DMS 273 (cell line): ENCODE data around the gene ZNF223.
A peak's percentile ranks its signal among the peaks of the same experiment; 100 is the strongest.

Source experiments
- DNase-seq: peaks from one replicate; lab custom pipeline; 2025; ENCODE audit not compliant: unreplicated experiment; lab: John Stamatoyannopoulos, UW

The ZNF223 gene

DNA sequence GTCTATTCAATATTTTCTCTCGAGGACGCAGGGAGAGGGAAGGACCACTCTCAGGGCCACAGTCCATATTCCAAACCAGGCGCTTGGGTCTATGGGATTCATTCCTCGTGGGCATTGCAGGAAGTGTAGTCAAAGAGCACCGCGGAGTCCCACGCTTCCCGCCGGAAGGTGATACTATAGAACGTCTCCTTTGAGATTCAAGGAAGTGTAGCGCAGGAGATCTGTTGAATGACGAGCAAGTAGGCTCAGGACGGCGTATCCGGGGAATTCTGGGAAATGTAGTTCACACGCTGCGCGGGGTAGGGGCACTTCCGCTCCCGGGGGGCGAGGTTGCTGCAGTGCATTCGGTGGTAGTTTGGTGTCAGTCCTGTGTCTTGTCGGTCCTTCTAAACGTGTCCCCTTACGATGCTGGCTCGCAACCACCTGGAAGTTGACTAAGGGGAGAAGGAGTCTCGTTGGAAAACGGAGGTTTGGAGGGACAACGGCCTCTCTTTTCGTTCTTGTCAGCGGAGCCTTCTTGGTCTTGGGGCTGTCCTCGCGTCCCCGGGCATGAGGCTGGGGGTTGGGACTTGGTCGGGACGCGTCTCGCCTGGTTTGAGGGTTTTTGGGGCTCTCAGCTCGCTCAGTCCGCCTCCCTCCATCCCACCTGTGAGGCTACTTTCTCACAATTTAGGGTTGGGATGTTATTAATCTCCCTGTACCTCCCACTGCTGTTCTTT is 20.1 kb downstream of the ZNF223 start, which contains the start of gene ZNF284:
Gene ZNF284 (plus strand): TSS at position 336 of the 719 bp plus-strand sequence. CDS start 4,231 bp downstream, outside the sequence.
- peak; percentile 93 for DNase-seq

DNA sequence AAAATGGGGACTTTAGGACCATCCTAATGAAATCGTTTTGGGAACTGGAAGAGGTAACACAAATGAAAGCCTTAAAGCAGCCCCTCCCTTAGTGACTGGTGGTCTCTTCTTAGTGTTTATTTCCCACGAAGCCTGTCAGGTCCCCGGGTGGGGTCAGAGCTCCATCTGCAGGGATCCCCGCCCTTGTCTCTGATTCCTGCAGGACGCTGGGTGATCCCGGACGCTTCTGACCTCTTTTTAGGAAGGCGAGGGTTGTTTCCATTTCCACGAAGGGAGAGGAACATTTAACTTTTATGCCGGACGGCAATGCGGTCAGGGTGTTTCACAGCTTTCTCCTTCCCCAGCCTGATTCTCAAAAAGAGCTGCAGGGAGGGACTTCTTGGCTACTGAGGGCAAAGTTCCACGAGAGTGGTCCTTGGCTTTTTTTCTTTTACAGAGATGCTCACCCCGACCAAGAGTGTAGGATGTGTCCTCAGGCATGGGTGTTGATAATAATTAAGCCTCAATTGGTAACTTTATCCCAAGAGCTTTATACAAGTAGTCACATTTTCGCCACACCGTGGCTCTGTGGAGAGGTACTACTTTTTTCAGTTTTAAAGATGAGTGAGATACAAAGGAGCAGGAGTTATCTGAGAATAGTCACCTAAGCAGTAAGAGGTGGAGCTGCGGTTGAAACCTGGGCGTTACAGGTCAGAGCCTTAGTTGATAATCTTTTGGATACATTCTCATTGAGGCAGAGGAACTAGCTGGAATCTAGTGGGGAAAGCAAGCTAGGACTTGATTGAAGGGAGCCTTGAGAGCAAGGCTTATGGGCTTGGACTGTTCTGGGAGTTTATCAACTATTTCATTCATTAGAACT is 20.9 kb downstream of the ZNF223 start:
- DNase-seq: no peak

DNA sequence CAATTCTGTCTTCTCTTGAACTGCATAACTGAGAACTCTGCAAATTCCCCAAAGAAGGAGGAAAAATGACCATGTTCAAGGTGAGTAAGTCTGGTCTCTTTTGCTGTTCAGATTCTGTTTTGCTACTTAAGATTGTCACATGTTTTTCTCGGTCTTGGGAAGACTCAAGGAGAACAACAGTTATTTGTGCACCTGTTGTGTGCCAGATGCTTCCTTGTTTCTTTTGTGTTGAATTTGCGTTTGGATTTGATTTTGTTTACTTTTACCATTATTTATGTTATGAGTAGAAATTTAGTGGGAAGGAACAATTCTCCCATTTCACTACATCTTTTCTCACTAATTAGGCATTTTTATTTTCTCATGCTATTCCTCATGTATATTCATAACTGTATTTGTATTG is 24.5 kb downstream of the ZNF223 start:
- DNase-seq: no peak

DNA sequence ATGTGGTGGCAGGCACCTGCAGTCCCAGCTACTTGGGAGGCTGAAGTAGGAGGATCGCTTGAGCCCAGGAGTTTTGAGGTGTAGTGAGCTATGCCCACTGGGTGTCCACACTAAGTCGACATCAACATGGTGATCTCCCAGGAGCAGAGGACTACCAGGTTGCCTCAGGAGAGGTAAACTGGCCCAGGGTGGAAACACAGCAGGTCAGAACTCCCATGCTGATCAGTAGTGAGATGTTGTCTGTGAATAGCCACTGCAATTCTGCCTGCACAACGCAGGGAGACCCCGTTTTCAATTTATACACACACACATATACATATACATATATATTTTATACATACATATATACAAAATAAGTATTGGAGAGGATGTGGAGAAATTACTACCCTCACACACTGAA is 40.3 kb downstream of the ZNF223 start:
- DNase-seq: no peak

DNA sequence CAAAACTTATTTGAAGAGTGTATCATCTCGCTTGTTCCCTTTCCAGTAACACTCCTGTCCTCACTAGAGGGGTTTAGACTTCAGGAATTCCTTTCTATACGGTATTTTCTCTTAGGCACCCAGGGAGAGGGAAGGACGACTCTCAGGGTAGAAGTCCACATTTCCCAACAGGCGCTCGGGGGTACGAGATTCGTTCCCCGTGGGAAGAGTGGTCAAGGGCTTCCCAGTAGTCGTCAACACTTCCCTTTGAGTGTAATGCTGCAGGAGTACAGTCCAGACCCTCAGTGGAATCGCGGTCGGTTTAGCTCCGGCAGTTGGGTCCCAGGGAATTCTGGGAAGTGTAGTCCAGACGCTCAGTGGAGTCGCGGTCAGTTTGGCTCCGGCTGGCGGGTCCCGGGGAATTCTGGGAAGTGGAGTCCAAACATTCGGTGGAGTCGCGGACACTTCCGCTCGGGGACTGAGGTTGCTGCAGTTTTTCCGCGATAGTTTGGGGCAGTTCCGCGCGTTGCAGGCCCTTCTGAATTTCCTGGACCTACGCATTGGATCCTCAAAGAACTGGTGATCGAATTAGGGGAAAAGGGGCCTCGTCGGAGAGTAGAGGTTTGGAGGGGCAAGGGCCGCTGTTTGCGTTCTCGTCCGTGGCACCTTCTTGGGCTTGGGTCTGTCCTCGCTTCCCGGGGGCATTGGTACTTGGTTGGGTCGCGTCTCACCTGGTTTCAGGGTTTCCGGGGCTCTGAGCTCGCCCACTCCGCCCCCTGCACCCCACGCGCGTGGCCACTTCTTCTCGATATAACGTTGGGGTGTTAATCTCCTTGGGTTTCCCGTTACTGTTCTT is 42.3 kb downstream of the ZNF223 start, which contains the start of gene ZNF224:
Gene ZNF224 (plus strand): TSS at position 431 of the 835 bp plus-strand sequence. CDS start 3,513 bp downstream, outside the sequence.
- peak; percentile 96 for DNase-seq

DNA sequence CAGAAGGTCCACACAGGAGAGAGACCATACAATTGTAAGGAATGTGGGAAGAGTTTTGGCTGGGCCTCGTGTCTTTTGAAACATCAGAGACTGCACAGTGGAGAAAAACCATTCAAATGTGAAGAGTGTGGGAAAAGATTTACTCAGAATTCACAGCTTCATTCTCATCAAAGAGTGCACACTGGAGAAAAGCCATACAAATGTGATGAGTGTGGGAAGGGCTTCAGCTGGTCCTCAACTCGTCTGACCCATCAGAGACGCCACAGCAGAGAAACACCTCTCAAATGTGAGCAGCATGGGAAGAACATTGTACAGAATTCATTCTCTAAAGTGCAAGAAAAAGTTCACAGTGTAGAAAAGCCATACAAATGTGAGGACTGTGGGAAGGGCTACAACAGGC is 55.9 kb downstream of the ZNF223 start:
- no peak for DNase-seq

DNA sequence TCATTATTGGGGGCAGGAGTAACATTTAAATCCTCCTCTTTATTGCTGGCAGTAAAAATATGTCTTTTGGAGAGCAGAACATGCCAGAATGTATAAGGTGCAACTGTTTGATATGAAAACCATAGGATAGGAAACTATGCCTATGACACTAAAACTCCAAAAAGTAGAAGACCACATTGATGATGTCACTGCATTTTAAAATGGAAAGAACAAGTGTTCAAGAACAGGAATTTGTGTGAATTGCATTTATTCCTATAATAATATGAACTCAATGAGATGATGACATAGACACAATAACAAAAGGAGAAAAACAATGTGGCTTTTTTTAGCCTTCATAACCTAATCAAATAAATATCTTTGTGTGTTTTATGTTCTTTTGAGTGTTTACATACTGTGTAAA is 57.6 kb downstream of the ZNF223 start:
- DNase-seq: no peak

DNA sequence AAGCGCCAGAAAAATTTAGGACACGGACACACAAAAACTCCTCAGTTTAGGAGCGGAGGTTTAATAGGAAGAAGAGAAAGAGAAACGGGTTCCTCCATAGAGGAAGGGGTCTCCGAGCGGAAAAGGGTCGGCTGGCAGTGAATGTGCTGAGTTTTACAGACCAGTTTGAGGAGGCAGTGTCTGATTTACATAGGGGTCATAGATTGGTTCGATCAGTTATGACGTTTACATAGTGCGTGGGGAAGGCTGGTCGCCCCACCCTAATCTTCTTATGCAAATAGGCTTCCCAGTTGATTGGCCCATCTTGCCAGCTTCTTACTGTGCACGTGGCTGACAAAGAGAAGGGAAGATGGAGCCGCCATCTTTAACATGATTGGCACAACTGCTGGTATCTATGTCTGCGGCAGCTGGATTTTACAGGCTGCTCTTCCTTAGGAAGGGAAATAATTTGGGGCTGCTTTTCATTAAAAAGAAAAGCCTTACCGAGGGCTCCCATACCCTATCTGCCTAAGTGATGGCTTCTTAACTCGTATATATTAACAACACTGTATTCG is 60.2 kb downstream of the ZNF223 start:
- DNase-seq: peak; percentile 82

DNA sequence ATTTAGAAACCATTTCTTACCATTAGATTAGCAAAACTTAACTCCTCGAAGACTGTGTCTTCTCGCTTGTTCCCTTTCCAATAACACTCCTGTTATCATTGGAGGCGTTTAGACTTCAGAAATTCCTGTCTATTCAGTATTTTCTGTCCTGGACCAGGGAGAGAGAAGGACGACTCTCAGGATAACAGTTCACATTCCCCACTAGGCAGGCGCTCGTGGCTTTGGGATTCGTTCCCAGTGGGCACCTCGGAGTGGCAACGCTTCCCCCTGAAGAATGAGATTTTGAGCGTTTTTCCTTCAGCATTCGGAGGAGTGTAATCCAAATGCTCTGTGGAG is 60.9 kb downstream of the ZNF223 start:
- no peak for DNase-seq

DNA sequence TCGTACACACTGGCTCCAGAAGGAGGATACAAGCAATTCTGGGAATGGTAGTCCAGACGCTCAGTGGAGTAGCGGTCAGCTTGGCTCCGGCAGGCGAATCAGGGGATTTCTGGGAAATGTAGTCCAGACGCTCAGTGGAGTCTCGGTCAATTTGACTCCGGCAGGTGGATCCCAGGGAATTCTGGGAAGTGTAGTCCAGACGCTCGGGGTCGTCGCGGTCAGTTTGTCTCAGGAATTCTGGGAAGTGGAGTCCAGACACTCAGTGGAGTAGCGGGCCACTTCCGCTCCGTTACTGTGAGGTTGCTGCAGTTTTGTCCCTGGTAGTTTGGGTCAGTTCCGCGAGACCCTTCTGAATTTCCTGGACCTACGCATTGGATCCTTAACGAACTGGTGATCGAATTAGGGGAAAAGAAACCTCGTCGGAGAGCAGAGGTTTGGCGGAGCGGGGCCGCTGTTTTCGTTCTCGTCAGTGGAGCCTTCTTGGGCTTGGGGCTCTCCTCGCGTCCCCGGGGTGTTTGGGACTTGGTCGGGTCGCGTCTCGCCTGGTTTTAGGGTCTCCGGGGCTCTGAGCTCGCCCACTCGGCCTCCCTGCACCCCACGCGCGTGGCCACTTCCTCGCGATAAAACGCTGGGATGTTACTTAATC is 61.4 kb downstream of the ZNF223 start, which contains the start of gene ZNF225:
Gene ZNF225 (plus strand): TSS at position 262 of the 646 bp plus-strand sequence. CDS start 2,429 bp downstream, outside the sequence.
- peak; percentile 99 for DNase-seq

DNA sequence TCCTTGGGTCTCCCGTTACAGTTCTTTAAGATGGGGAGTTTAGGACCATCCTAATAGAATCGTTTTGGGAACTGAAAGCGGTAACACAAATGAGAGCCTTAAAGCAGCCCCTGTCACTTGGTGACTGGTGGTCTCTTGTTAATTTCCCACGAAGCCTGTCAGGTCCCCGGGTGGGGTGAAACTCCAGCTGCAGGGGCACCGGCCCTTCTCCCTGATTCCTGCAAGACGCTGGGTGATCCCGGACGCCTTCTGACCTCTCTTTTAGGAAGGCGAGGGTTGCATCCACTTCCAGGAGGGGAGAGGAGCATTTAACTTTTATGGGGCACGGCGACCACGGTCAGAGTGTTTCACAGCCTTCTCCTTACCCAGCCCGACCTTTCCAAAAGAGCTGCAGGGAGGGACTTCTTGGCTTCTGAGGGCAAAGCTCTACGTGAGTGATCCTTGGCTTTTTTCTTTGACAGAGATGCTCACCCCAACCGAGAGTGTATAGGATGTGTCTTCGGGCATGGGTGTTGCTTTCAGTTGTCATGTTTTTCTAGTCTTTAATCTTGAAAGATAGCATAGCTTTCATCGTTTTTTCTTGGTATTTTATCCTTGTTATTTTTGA is 62.1 kb downstream of the ZNF223 start:
- DNase-seq: peak; percentile 53
